ENCODE measurements around the gene PHACTR2. TPM values are rescaled to one million over a fixed set of nuclear protein-coding genes. Genes with fewer than 3 reads are reported as not detected.

Gene PHACTR2
- total and polyA plus RNA-seq, 10 of the 15 experiments (the other 5 are each of a cell fraction or from before 2014, with no cell fraction given), result 1.4 to 19.1 (median 5.3) TPM

DNA sequence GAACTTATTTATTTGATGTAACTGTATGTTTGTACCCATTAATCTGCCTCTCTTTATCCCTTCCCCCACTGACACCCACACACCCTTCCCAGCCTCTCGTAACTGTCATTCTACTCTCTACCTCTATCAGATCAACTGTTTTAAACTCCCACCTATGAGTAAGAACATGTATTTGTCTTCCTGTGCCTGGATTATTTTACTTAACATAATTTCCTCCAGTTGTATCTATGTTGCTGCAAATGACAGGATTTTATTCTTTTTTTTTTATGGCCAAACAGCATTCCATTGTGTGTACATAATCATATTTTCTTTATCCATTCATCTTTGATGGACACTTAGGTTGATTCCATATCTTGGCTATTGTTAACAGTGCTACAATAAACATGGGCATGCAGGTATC lies 49.3 kb downstream of the PHACTR2 start (continued):
- TF ChIP-seq IRF4 (IDR thresholded peaks at IDR 0.05; ENCODE audit: low read depth, low read length) (no peak), GABPA (IDR thresholded peaks at IDR 0.05; ENCODE audit: low read depth) (no peak), SIX5 (IDR thresholded peaks at IDR 0.05; ENCODE audit: low read depth, low read length, severe bottlenecking) (no peak), ZNF24 (IDR thresholded peaks at IDR 0.05) (no peak)
- TF ChIP-seq, protein P1, sequence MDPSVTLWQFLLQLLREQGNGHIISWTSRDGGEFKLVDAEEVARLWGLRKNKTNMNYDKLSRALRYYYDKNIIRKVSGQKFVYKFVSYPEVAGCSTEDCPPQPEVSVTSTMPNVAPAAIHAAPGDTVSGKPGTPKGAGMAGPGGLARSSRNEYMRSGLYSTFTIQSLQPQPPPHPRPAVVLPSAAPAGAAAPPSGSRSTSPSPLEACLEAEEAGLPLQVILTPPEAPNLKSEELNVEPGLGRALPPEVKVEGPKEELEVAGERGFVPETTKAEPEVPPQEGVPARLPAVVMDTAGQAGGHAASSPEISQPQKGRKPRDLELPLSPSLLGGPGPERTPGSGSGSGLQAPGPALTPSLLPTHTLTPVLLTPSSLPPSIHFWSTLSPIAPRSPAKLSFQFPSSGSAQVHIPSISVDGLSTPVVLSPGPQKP (IDR thresholded peaks at IDR 0.05; ENCODE audit: low read depth, low read length), result no peak

DNA sequence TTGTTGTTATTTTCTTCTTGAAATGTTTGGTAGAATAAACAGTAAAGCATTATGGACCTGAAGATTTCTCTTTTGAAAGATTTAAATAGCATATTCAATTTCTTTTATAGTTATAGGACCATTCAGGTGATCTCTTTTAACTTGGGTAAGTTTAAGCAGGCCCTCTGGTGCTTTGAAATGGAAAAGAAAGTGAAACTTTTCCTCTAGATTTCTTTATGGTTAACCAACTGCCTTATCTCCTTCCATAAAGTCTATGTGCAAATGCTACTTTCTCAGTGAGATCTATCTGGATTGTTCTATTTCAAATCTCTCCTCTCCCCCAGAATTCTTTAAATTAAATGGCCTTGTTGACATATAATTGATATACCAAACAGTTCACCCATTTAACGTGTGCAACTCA lies 54.0 kb downstream of the PHACTR2 start:
- Histone ChIP-seq H3K9ac (ENCODE audit: control insufficient read depth, insufficient read depth, low read length) (no peak overlapping the region), H3K27me3 (replicated peaks in 1 of 2; ENCODE audit: control insufficient read depth in 2 of 2, insufficient read depth in 2 of 2, low read length in 1 of 2) (no peaks in the 10 kb centered on the region), H3K79me2 (ENCODE audit: control insufficient read depth, insufficient read depth, low read length) (no peaks in the 10 kb centered on the region), H3K4me1 (ENCODE audit: control insufficient read depth, insufficient read depth, low read length) (no peaks in the 10 kb centered on the region), H3K4me2 (ENCODE audit: control insufficient read depth, insufficient read depth) (no peak overlapping the region), H3K9me3 (replicated peaks; ENCODE audit: control insufficient read depth, insufficient read depth, low read length) (no peaks in the 10 kb centered on the region), H3K36me3 (ENCODE audit: control insufficient read depth in 2 of 2, insufficient read depth in 2 of 2, low read length in 1 of 2) (no peaks in the 10 kb centered on the region), H3K4me3 (no peak overlapping the region), H2AFZ (ENCODE audit: control insufficient read depth, low read depth, low read length) (no peak overlapping the region), H3K27ac (ENCODE audit: control insufficient read depth, insufficient read depth) (no peak overlapping the region), H4K20me1 (ENCODE audit: control insufficient read depth, insufficient read depth) (no peaks in the 10 kb centered on the region)
- POLR2A ChIA-PET, result no interaction called here
- no TSS peak for BruUV-seq (replicated peaks)
- CTCF ChIA-PET, result no interaction called here
- no peak for TF ChIP-seq FOXK2 (IDR thresholded peaks at IDR 0.05)
- TF ChIP-seq PML (IDR thresholded peaks at IDR 0.05; ENCODE audit: low read length), result no peak
- TF ChIP-seq RELA (IDR thresholded peaks at IDR 0.05; ENCODE audit: borderline replicate concordance, partially characterized antibody), result no peak
- TF ChIP-seq ETV6 (conservative IDR thresholded peaks at IDR 0.05 in 1 of 2, IDR thresholded peaks at IDR 0.05 in 1 of 2; ENCODE audit: borderline replicate concordance in 1 of 2, low read depth in 1 of 2), result no peak
- no peak for DNase-seq (ENCODE audit: low read depth, low spot score)
- intact Hi-C loops (cut with micrococcal nuclease; ENCODE audit: unreplicated experiment) (no loop called here), in situ Hi-C loops (cut with MboI) (no loop called here)
- FAIRE-seq, result no peak
- no peak for ATAC-seq
- WGBS (ENCODE audit: insufficient coverage, insufficient replicate concordance, low lambda C conversion rate, missing lambda C conversion rate), result 80% methylated on average over 1 of the region's 1 CpG
- SMC1A ChIA-PET (ENCODE audit: uncharacterized antibody, unreplicated experiment), result no interaction called here
- RAD21 ChIA-PET (ENCODE audit: unreplicated experiment), result no interaction called here
